ENCODE measurements around the gene LACTBL1.

LACTBL1 gene

DNA sequence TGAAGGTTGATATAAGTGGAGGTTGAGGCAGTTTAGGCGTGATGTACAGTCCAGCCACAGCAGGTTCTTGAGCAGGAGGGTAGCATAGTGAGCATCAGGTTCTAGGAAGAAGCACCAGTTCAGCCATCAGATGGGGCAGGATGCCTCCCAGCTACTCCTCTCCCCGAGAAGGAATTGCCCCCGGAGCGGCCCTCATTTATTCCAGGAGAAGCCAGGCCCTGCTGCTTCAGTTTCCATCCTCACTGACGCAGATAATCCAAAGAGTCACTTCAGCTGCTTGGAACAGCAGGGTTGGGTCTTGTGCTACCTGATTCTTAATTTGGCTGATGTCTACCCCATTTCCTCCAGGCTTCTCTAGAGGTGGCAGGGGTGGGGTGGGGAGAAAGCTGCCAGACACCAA is 54.7 kb downstream of the LACTBL1 start:
- Histone ChIP-seq H3K4ac (ENCODE audit: low read depth in 1 of 2, low read length in 2 of 2) (no peak overlapping the region), H3K14ac (ENCODE audit: low read length in 2 of 2) (no peak overlapping the region), H3K4me3 (ENCODE audit: insufficient read depth in 1 of 2, low read depth in 1 of 2, low read length in 2 of 2) (no peak overlapping the region), H3K27me3 (ENCODE audit: control insufficient read depth in 1 of 2, insufficient read depth in 1 of 2, low read length in 2 of 2) (peaks cover 0 to 45% of the 10 kb centered on the region in 2 experiments), H4K8ac (ENCODE audit: low read length) (no peak overlapping the region), H3K23ac (ENCODE audit: low read length in 2 of 2) (no peak overlapping the region), H3K18ac (ENCODE audit: low read depth in 1 of 2, low read length in 2 of 2) (no peak overlapping the region), H3K27ac (ENCODE audit: low read length, poor library complexity, severe bottlenecking) (no peak overlapping the region), H2AFZ (ENCODE audit: low read depth, low read length) (no peak overlapping the region), H2BK5ac (ENCODE audit: low read depth, low read length, poor library complexity, severe bottlenecking) (no peak overlapping the region), H2BK12ac (ENCODE audit: low read length in 2 of 2) (no peak overlapping the region), H3K36me3 (ENCODE audit: control insufficient read depth in 1 of 2, insufficient read depth in 2 of 2, low read depth in 1 of 2, low read length in 2 of 2) (peaks cover 0 to 39% of the 10 kb centered on the region in 2 experiments), H3K4me2 (ENCODE audit: low read length, poor library complexity, severe bottlenecking) (no peak overlapping the region), H2BK15ac (ENCODE audit: low read depth, poor library complexity, severe bottlenecking) (no peak overlapping the region), H4K91ac (ENCODE audit: low read length) (no peak overlapping the region), H3K4me1 (ENCODE audit: control insufficient read depth, insufficient read depth, low read depth, low read length) (peaks cover 26% of the 10 kb centered on the region), H3K79me1 (replicated peaks; ENCODE audit: low read length, poor library complexity, severe bottlenecking) (no peaks in the 10 kb centered on the region), H3K9ac (ENCODE audit: low read length) (no peak overlapping the region), H2AK5ac (ENCODE audit: low read length, severe bottlenecking) (no peak overlapping the region), H2BK120ac (ENCODE audit: low read depth, low read length) (no peak overlapping the region), H3K9me3 (ENCODE audit: control insufficient read depth, low read length) (peaks cover 6% of the 10 kb centered on the region)
- DNase-seq: no peak
- WGBS: 89% methylated on average over 5 of the region's 5 CpGs

DNA sequence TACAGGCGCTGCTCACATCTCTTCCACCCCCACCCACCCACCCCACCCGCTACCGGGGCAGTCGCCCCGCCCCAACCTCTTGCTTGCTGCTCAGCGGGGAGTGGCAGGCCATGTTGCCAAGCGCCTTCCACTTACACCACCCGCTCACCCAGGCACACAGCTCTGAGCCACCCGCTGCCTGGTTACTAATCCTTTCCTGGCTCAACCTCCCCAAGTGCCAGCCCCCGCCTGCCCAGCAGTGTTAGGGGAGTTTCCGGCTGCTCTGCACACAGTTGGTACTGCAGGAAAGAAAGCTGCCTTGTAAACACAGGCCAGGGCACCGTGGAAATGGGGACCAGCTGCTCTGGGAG is 56.2 kb downstream of the LACTBL1 start:
- H3K9me3 ChIP-seq (ENCODE audit: control insufficient read depth, low read length): no peaks in the 10 kb centered on the region
- peaks cover 0 to 52% of the 10 kb centered on the region in 2 experiments for H3K27me3 ChIP-seq (ENCODE audit: control insufficient read depth in 1 of 2, insufficient read depth in 1 of 2, low read length in 2 of 2)
- H3K23ac ChIP-seq (ENCODE audit: low read length in 2 of 2): no peak overlapping the region
- no peak overlapping the region for H4K91ac ChIP-seq (ENCODE audit: low read length)
- no peak overlapping the region for H3K18ac ChIP-seq (ENCODE audit: low read depth in 1 of 2, low read length in 2 of 2)
- peaks cover 25% of the 10 kb centered on the region for H3K4me1 ChIP-seq (ENCODE audit: control insufficient read depth, insufficient read depth, low read depth, low read length)
- no peak overlapping the region for H3K4ac ChIP-seq (ENCODE audit: low read depth in 1 of 2, low read length in 2 of 2)
- H2BK15ac ChIP-seq (ENCODE audit: low read depth, poor library complexity, severe bottlenecking): no peak overlapping the region
- no peak overlapping the region for H2AFZ ChIP-seq (ENCODE audit: low read depth, low read length)
- no peak overlapping the region for H3K14ac ChIP-seq (ENCODE audit: low read length in 2 of 2)
- H3K4me3 ChIP-seq (ENCODE audit: insufficient read depth in 1 of 2, low read depth in 1 of 2, low read length in 2 of 2): no peak overlapping the region
- H2BK12ac ChIP-seq (ENCODE audit: low read length in 2 of 2): no peak overlapping the region
- no peak overlapping the region for H3K27ac ChIP-seq (ENCODE audit: low read length, poor library complexity, severe bottlenecking)
- no peak overlapping the region for H4K8ac ChIP-seq (ENCODE audit: low read length)
- DNase-seq: no peak
- H3K36me3 ChIP-seq (ENCODE audit: control insufficient read depth in 1 of 2, insufficient read depth in 2 of 2, low read depth in 1 of 2, low read length in 2 of 2): peaks cover 0 to 53% of the 10 kb centered on the region in 2 experiments
- 89% methylated on average over 12 of the region's 12 CpGs for WGBS
- H2BK120ac ChIP-seq (ENCODE audit: low read depth, low read length): no peak overlapping the region
- H2AK5ac ChIP-seq (ENCODE audit: low read length, severe bottlenecking): no peak overlapping the region
- H3K9ac ChIP-seq (ENCODE audit: low read length): no peak overlapping the region
- no peak overlapping the region for H3K4me2 ChIP-seq (ENCODE audit: low read length, poor library complexity, severe bottlenecking)
- H3K79me1 ChIP-seq (replicated peaks; ENCODE audit: low read length, poor library complexity, severe bottlenecking): no peaks in the 10 kb centered on the region
- H2BK5ac ChIP-seq (ENCODE audit: low read depth, low read length, poor library complexity, severe bottlenecking): no peak overlapping the region

DNA sequence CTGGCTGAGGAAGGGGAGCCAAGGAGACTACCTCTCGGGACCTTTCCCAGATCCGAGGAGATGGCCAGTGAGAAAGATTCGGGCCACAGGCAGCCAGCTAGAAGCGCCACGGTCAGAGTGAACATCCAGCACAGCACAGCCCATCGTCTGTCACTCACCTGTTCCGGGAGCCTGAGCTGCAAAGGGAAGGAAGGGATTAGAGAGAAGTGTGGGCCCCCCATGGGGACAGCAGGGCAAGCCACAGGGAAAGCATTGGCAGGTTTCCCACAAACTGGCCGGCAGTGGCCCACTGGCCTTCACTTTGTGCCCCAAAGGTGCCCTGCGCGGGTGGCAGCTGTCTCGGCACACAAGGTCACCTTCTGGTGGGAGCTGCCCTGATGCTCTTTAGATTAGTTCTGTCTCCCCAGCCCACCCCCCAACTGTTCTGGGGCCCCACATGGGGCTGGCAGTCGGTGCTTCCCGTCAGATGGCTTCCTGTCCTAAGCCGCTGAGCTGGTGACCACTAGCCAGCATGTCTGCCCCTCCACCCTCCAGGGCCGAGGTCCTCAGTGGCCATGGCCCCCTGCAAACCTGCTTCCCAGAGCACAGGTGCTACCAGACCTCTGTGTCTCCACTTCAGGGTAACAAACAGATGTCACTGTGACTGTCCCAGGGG is 56.7 kb downstream of the LACTBL1 start:
- Histone ChIP-seq H3K9ac (ENCODE audit: low read length) (no peak overlapping the region), H4K91ac (ENCODE audit: low read length) (no peak overlapping the region), H2AFZ (ENCODE audit: low read depth, low read length) (no peak overlapping the region), H3K18ac (ENCODE audit: low read depth in 1 of 2, low read length in 2 of 2) (no peak overlapping the region), H3K4me3 (ENCODE audit: insufficient read depth in 1 of 2, low read depth in 1 of 2, low read length in 2 of 2) (no peak overlapping the region), H2BK5ac (ENCODE audit: low read depth, low read length, poor library complexity, severe bottlenecking) (no peak overlapping the region), H3K27ac (ENCODE audit: low read length, poor library complexity, severe bottlenecking) (no peak overlapping the region), H2AK5ac (ENCODE audit: low read length, severe bottlenecking) (no peak overlapping the region), H2BK120ac (ENCODE audit: low read depth, low read length) (no peak overlapping the region), H3K4me2 (ENCODE audit: low read length, poor library complexity, severe bottlenecking) (no peak overlapping the region), H4K8ac (ENCODE audit: low read length) (no peak overlapping the region), H3K4me1 (ENCODE audit: control insufficient read depth, insufficient read depth, low read depth, low read length) (peaks cover 21% of the 10 kb centered on the region), H3K36me3 (ENCODE audit: control insufficient read depth in 1 of 2, insufficient read depth in 2 of 2, low read depth in 1 of 2, low read length in 2 of 2) (peaks cover 0 to 57% of the 10 kb centered on the region in 2 experiments), H3K79me1 (replicated peaks; ENCODE audit: low read length, poor library complexity, severe bottlenecking) (no peaks in the 10 kb centered on the region), H3K23ac (ENCODE audit: low read length in 2 of 2) (no peak overlapping the region), H3K9me3 (ENCODE audit: control insufficient read depth, low read length) (no peaks in the 10 kb centered on the region), H2BK15ac (ENCODE audit: low read depth, poor library complexity, severe bottlenecking) (no peak overlapping the region), H3K14ac (ENCODE audit: low read length in 2 of 2) (no peak overlapping the region), H3K4ac (ENCODE audit: low read depth in 1 of 2, low read length in 2 of 2) (no peak overlapping the region), H2BK12ac (ENCODE audit: low read length in 2 of 2) (no peak overlapping the region), H3K27me3 (ENCODE audit: control insufficient read depth in 1 of 2, insufficient read depth in 1 of 2, low read length in 2 of 2) (peaks cover 0 to 56% of the 10 kb centered on the region in 2 experiments)
- WGBS: 85% methylated on average over 15 of the region's 15 CpGs
- no peak for DNase-seq

DNA sequence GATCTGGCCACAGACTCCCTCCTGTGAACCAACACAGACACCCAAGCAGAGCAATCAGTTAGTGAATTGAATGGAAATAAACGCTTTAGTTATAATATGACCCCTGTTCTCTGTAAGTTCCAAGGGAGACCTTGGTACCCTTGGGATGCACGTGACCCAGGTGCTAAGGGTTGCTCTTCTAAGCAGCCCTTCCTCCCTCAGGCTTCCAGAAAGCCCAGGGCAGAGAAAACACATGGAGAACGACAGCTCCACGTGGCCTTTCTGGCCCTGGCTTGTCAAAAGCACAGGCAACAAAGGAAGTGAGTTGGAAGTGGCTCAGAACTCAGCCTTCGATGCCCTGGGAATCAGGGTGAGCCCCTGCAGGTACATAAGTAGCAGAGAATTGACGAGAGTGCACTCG is 57.4 kb downstream of the LACTBL1 start:
- Histone ChIP-seq H3K4me1 (ENCODE audit: control insufficient read depth, insufficient read depth, low read depth, low read length) (peaks cover 15% of the 10 kb centered on the region), H4K91ac (ENCODE audit: low read length) (no peak overlapping the region), H2AK5ac (ENCODE audit: low read length, severe bottlenecking) (no peak overlapping the region), H3K18ac (ENCODE audit: low read depth in 1 of 2, low read length in 2 of 2) (no peak overlapping the region), H3K4me2 (ENCODE audit: low read length, poor library complexity, severe bottlenecking) (no peak overlapping the region), H3K79me1 (replicated peaks; ENCODE audit: low read length, poor library complexity, severe bottlenecking) (no peaks in the 10 kb centered on the region), H2AFZ (ENCODE audit: low read depth, low read length) (no peak overlapping the region), H3K27ac (ENCODE audit: low read length, poor library complexity, severe bottlenecking) (no peak overlapping the region), H3K36me3 (ENCODE audit: control insufficient read depth in 1 of 2, insufficient read depth in 2 of 2, low read depth in 1 of 2, low read length in 2 of 2) (peaks cover 0 to 64% of the 10 kb centered on the region in 2 experiments), H2BK5ac (ENCODE audit: low read depth, low read length, poor library complexity, severe bottlenecking) (no peak overlapping the region), H3K9me3 (ENCODE audit: control insufficient read depth, low read length) (no peaks in the 10 kb centered on the region), H3K4me3 (ENCODE audit: insufficient read depth in 1 of 2, low read depth in 1 of 2, low read length in 2 of 2) (no peak overlapping the region), H4K8ac (ENCODE audit: low read length) (no peak overlapping the region), H2BK120ac (ENCODE audit: low read depth, low read length) (no peak overlapping the region), H2BK15ac (ENCODE audit: low read depth, poor library complexity, severe bottlenecking) (no peak overlapping the region), H3K23ac (ENCODE audit: low read length in 2 of 2) (no peak overlapping the region), H2BK12ac (ENCODE audit: low read length in 2 of 2) (no peak overlapping the region), H3K9ac (ENCODE audit: low read length) (no peak overlapping the region), H3K4ac (ENCODE audit: low read depth in 1 of 2, low read length in 2 of 2) (no peak overlapping the region), H3K27me3 (ENCODE audit: control insufficient read depth in 1 of 2, insufficient read depth in 1 of 2, low read length in 2 of 2) (peaks cover 0 to 50% of the 10 kb centered on the region in 2 experiments), H3K14ac (ENCODE audit: low read length in 2 of 2) (no peak overlapping the region)
- no peak for DNase-seq
- 85% methylated on average over 7 of the region's 7 CpGs for WGBS

Measured in mesenchymal stem cell (in vitro differentiated cells and primary cell).